Testis (tissue), 3 donors: Measurements from ENCODE around the gene DTNB. TPM values are rescaled to one million over a fixed set of nuclear protein-coding genes. Genes with fewer than 3 reads are reported as not detected.
A peak's percentile ranks its signal among the peaks of the same experiment; 100 is the strongest.

ENCODE experiments used
- DNase-seq: peaks from one replicate; pipeline ENCODE4 v3.0.0-alpha.2; 2019
- H3K27ac ChIP-seq, 2 donors: fragments of 200-600 bp; sonication (generic); one replicate each; pipeline ENCODE4 v1.5.1; 2019
- H3K27me3 ChIP-seq: fragments of 200-600 bp; sonication (generic); one replicate; pipeline ENCODE4 v1.5.1; 2019
- H3K36me3 ChIP-seq: fragments of 200-600 bp; sonication (generic); one replicate; pipeline ENCODE4 v1.5.1; 2017; ENCODE audit warnings: low read depth; ENCODE audit errors: missing control alignments
- H3K4me1 ChIP-seq: fragments of 200-600 bp; sonication (generic); one replicate; pipeline ENCODE4 v1.5.1; 2019
- H3K4me3 ChIP-seq, 2 donors: fragments of 200-600 bp; sonication (generic); one replicate each; pipeline ENCODE4 v1.5.1; 2017 to 2019
- H3K9me3 ChIP-seq: fragments of 200-600 bp; sonication (generic); one replicate; pipeline ENCODE4 v1.5.1; 2017
- CTCF ChIP-seq, 3 experiments: fragments of 450-650 bp in 2 of 3; fragments of 200-600 bp in 1 of 3; sonication (generic) in 1 of 3; IDR thresholded peaks; one replicate each; pipeline ENCODE4 v1.5.1; 2016 to 2019; ENCODE audit warnings: antibody characterized with exemption in 3 of 3, mild to moderate bottlenecking in 2 of 3, moderate library complexity in 1 of 3
- POLR2A ChIP-seq: fragments of 450-650 bp; IDR thresholded peaks from one replicate; pipeline ENCODE4 v1.6.1; 2017; ENCODE audit warnings: antibody characterized with exemption, mild to moderate bottlenecking, moderate library complexity
- WGBS, 2 donors: methylation state at CpG; one replicate each; pipeline ENCODE4 v1.1.5; 2018; 5-methylcytosine and 5-hydroxymethylcytosine counted together
- intact Hi-C: fragments of 100-400 bp; cut with DNase I; formaldehyde crosslinking; loops from one replicate; pipeline ENCODE4 v1.15.1; 2023; ENCODE audit warnings: low total_unique reads
- polyA plus RNA-seq: library from polyadenylated mRNA; stranded (reverse); fragments of 350-450 nt; fragmentation: Illumina TruSeq; extraction: RNeasy Lipid Tissue Mini Kit (QIAGEN cat#74804); gene quantifications from one replicate; pipeline ENCODE4 v1.2.3, GENCODE V29; 2014; ENCODE audit warnings: low read depth, low replicate concordance; ENCODE audit not compliant: insufficient read depth
- total RNA-seq, 2 donors: library from RNA; depleted of rRNA; stranded (reverse); fragments of >200 nt; gene quantifications; one replicate each; pipeline ENCODE4 v1.2.3, GENCODE V29; 2016

The DTNB gene
- total and polyA plus RNA-seq, 3 donors from 2014 or later, result 21.9 to 47.3 (median 45.1) TPM

- no peaks in the 10 kb centered on the region for H3K27me3 ChIP-seq
- DNase-seq, result no peak
- intact Hi-C loops, result no loop called here
- peaks cover 33% of the 10 kb centered on the region for H3K4me1 ChIP-seq
- H3K9me3 ChIP-seq, result no peaks in the 10 kb centered on the region
- H3K27ac ChIP-seq, result no peak overlapping the region
- H3K4me3 ChIP-seq, result no peak overlapping the region
- WGBS, 2 donors, result 70 to 85% methylated on average over 5 to 9 of the region's 9 CpGs
- TF ChIP-seq CTCF (IDR thresholded peaks at IDR 0.05) (peak in 1 of 3 experiments; percentile 1), POLR2A (no peak)
- H3K36me3 ChIP-seq, result no peaks in the 10 kb centered on the region
Measured at GRCh38 chr2:25332571-25332970, 340.8 kb downstream of the DTNB start.

GRCh38 chr2:25331686-25332365 lies 341.6 kb downstream of the DTNB start:
- DNase-seq, result no peak
- Histone ChIP-seq H3K36me3 (no peaks in the 10 kb centered on the region), H3K9me3 (no peaks in the 10 kb centered on the region), H3K4me3 (no peak overlapping the region), H3K27me3 (no peaks in the 10 kb centered on the region), H3K4me1 (peaks cover 26% of the 10 kb centered on the region), H3K27ac (no peak overlapping the region)
- WGBS, 2 donors, result 80 to 91% methylated on average over 21 to 23 of the region's 23 CpGs
- intact Hi-C loops, result no loop called here
- no peak for TF ChIP-seq POLR2A
- no peak for TF ChIP-seq CTCF (IDR thresholded peaks at IDR 0.05)

GRCh38 chr2:25330937-25331336 lies 342.4 kb downstream of the DTNB start:
- intact Hi-C loops, result no loop called here
- H3K27ac ChIP-seq, result no peak overlapping the region
- no peak for DNase-seq
- no peak for TF ChIP-seq CTCF (IDR thresholded peaks at IDR 0.05)
- no peak for TF ChIP-seq POLR2A
- H3K36me3 ChIP-seq, result no peaks in the 10 kb centered on the region
- 86 to 87% methylated on average over 4 of the region's 4 CpGs for WGBS, 2 donors
- peaks cover 17% of the 10 kb centered on the region for H3K4me1 ChIP-seq
- no peaks in the 10 kb centered on the region for H3K27me3 ChIP-seq
- H3K9me3 ChIP-seq, result no peaks in the 10 kb centered on the region
- H3K4me3 ChIP-seq, result no peak overlapping the region

GRCh38 chr2:25330273-25330672 lies 343.1 kb downstream of the DTNB start:
- TF ChIP-seq POLR2A (no peak), CTCF (IDR thresholded peaks at IDR 0.05) (no peak)
- DNase-seq, result no peak
- 71 to 89% methylated on average over 8 to 10 of the region's 10 CpGs for WGBS, 2 donors
- H3K4me1 ChIP-seq, result peaks cover 10% of the 10 kb centered on the region
- no peaks in the 10 kb centered on the region for H3K9me3 ChIP-seq
- no peaks in the 10 kb centered on the region for H3K27me3 ChIP-seq
- intact Hi-C loops, result no loop called here
- H3K36me3 ChIP-seq, result no peaks in the 10 kb centered on the region
- H3K27ac ChIP-seq, result no peak overlapping the region
- H3K4me3 ChIP-seq, result no peak overlapping the region
